DMS53 treated with DMSO at 0.1 percent for 48 hours (cell line): ENCODE results near the gene OR10H1.
"Not testable (repeated sequence)": the region's sequence is repeated elsewhere in the genome, so short reads cannot be mapped to it uniquely, and the experiment has no call there.

Source experiments
- DNase-seq: peaks from one replicate; lab custom pipeline; 2025; ENCODE audit not compliant: unreplicated experiment; lab: John Stamatoyannopoulos, UW

The OR10H1 gene, protein sequence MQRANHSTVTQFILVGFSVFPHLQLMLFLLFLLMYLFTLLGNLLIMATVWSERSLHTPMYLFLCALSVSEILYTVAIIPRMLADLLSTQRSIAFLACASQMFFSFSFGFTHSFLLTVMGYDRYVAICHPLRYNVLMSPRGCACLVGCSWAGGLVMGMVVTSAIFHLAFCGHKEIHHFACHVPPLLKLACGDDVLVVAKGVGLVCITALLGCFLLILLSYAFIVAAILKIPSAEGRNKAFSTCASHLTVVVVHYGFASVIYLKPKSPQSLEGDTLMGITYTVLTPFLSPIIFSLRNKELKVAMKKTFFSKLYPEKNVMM

DNA sequence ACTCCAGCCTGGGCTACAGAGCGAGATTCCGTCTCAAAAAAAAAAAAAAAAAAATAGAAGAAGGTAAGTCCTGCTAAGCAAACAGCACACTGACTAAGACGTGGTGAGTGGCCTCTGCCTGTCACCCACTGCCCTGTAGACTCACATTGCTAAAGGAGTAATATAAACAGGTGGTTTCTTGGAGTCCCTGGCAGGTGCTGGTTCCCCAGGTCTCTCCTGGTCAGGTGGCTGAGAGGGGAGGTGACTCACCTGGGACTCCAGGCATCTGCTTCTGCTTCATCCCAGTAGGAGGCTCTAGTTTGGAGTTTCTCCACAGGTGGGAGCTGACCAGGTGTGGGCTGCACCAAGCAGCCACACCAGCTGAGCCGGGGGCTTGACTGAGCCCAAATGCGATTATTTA lies at the start of gene OR10H1:
OR10H1 (minus strand) TSS at position 359 of the 400 bp plus-strand sequence. CDS start 7,627 bp downstream, outside the sequence.
- DNase-seq: no peak

DNA sequence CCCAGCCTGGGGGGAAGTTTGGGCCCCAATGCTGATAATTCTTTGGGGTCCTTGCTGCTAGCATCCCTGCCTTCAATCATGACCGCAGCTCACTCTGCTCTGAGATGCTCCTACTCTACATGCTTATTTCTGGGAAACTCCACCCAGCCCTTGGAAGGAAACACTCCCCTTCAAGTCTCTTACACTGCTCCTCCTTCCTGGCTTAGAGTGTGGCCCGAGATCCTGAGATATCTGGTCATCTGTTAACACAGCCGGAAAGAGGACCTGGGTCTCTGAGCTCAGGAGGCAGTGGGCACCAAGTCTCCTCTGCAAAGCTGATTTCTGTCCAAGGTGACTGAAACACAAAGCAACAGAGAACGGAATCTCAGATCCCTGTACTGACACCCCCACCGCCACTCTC lies 49.4 kb upstream of the OR10H1 start:
- no peak for DNase-seq

DNA sequence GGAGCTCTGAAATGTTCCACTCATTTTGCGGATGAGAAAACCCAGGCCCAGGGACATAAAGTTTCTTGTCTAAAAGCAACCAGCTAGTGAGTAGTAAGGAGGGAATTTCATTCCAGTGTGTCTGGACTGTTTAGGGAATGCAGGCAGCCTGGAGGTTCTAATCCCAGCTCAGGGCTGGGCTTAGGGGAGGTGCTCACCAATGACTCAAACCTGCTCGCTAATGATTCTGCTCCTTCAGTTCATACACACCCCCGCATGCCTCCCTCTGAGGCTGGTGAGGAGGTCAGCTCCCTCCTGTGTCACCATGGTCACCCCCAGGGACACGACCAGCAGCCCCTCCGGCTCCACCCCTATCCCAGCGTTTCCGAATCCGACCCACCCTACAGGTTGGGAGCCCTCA lies 47.8 kb upstream of the OR10H1 start:
- no peak for DNase-seq

DNA sequence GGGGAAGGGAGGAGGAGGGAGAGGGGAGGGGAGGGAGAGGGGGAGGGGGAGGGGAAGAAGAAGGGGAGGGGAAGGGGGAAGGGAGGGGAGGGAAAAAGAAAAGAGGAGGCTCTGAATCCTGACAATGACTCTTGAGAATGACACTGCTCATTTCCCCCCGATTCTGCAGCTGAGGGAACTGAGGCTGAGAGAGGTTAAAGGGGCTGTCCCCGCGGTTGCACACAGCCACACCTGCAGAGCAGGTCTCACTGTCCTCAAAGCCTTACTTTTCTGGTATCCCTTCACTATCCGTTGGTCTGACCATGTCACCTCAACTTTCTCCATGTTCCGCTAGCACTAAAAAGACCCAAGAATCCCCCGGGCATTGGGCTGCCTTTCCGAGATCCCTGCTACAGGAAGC lies 47.0 kb upstream of the OR10H1 start:
- no peak for DNase-seq

DNA sequence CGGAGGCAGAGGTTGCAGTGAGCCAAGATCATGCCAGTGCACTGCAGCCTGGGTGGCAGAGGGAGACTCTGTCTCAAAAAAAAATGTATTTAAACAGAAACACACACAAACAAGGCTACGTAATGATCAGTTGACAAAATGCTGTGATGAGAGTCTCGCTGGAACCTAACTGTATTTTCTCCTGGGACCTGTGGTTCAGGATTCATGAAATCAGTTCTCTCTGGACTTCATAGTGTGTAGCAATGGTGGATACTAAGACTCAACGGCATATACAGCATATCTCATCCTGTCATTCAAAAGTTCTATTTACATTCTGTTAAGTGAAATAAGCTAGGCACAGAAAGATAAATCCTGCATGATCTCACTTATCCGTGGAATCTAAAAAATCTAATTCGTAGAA lies 45.1 kb upstream of the OR10H1 start:
- no peak for DNase-seq

DNA sequence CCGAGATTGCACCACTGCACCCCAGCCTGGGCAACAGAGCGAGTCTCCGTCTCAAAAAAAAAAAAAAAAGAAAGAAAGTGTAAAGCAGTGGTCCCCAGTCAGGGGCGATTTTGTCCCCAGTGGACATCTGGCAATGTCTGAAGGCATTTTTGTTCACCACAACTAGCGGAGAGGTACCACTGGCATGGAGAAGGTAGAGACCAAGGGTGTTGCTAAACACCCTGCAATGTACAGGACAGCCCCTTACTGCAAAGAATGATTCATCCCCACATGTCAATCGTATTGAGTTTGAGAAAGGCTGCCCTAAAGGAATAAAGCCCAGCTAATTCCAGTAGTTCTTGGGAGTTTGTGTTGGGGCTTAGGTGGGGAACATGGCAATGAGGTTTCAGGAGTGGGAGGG lies 43.7 kb upstream of the OR10H1 start:
- DNase-seq: no peak

DNA sequence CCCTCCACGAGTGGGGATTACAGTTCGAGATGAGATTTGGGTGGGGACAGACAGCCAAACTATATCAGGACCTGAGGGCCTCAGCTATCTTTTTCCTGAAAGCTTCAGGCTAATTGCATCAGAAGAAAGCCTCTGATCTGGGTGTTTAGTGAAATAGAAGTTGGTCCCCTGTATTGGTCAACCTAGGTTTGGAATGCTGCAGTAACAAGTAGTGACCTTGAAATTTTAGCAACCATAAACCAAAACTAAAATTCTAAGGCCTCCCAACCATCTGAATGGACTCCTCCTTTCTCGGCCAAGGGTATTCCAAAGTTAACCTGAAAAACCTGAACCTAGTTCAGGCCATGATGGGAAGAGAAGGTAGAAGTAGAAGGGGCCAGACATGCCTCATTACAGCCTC lies 34.9 kb upstream of the OR10H1 start:
- no peak for DNase-seq

DNA sequence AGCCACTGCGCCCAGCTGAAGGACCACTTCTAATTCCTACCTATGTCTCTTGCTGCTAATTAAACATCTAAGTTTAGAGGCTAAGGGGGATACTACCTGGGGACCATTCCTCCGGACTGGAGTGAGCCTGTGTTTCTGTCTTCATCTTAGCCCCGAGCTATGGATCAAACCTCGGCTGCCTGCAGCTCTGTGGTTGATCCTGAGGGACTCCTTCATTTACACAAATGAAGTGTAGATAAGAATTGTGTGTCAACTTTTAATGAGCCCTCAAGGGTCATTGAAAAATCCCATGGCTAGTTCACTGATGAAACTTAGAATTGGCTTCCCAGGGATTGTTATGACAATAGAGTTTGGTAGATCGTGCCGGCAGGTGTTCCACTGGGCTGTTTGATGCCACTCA lies 31.5 kb upstream of the OR10H1 start:
- DNase-seq: no peak

DNA sequence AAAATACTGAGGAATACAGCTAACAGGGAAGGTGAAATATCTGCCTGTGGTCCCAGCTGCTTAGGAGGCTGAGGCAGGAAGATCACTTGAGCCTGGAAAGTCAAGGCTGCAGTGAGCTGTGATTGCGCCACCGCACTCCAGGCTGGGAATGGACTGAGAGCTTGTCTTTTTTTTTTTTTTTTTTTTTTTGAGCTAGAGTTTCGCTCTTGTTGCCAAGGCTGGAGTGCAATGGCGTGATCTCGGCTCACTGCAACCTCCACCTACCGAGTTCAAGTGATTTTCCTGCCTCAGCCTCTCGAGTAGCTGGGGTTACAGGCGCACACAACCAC lies 28.4 kb upstream of the OR10H1 start:
- DNase-seq: not testable (repeated sequence)

DNA sequence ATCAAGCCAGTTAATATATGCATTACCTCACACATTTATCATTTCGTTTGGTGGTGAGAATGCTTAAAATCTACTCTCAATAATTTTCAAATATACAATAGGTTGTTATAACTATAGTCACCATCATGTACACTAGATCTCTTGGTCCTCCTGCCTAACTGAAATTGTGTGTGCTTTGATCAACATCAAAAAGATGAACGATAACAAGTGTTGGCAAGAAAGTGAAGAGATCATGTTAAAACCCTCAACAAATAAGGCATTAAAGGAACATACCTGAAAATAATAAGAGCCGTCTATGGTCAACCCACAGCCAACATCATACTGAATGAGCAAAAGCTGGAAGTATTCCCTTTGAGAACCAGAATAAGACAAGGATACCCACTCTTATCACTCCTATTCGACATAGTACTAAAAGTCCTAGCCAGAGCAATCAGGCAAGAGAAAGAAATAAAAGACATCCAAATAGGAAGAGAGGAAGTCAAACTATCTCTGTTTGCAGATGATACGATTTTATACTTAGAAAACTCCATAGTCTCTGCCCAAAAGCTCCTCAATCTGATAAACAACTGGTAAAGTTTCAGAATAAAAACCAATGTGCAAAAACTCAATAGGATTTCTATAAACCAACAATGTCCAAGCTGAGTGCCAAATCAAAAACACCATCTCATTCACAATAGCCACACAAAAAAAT lies 27.9 kb upstream of the OR10H1 start:
- no peak for DNase-seq

DNA sequence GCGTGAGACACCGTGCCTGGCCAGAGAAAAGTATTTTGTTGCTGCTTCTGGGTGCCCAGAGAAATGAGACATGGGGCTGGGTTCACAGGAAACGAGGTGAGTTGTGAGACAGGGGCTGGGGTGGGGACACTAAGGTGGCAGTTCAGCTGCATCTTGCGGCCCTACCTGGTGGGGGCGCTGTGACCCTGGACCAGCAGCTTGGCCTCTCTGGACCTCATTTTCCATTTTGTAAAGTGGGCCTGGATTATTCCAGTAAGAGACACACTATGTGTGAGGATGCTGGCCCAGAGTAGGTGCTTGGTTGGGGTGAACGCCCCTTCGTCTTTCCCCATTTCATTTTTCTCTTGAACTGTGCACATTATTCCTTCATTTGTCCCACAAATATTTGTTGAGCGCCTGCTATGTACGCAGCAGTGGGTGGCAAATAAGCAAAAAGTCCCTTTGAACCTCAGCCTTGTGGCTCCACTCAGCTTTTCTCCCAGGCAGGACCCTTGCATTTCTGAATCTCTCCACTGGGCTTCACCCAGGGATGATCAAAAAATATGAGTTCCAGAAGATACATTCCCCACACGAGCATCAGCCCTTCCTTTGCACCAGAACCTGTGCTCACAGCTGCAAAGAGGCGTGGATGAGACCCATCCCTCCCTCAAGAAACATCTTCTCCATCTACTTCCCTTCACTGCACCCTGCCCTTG lies 26.6 kb upstream of the OR10H1 start:
- DNase-seq: no peak

DNA sequence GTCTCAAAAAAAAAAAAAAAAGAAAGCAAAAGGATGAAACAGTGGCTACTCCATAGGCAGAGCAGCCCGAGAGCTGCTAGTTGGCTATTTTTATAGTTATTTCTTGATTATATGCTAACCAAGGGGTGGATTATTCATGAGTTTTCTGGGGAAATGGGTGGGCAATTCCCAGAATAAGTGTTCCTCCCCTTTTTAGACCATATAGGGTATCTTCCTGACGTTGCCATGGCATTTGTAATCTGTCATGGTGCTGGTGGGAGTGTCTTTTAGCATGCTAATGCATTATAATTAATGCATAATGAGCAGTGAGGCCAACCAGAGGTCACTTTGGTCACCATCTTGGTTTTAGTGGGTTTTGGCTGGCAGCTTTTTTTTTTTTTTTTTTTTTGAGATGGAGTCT lies 25.4 kb upstream of the OR10H1 start:
- no peak for DNase-seq

DNA sequence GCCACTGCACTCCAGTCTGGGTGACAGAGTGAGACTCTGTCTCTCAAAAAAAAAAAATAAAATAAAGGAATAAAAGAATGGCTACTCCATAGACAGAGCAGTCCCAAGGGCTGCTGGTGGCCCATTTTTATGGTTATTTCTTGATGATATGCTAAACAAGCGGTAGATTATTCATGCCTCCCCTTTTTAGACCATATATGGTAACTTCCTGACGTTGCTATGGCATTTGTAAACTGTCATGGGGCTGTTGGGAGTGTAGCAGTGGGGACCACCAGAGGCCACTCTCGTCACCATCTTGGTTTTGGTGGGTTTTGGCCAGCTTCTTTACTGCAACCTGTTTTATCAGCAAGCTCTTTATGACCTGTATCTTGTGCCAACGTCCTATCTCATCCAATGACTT lies 24.4 kb upstream of the OR10H1 start:
- not testable (repeated sequence) for DNase-seq

DNA sequence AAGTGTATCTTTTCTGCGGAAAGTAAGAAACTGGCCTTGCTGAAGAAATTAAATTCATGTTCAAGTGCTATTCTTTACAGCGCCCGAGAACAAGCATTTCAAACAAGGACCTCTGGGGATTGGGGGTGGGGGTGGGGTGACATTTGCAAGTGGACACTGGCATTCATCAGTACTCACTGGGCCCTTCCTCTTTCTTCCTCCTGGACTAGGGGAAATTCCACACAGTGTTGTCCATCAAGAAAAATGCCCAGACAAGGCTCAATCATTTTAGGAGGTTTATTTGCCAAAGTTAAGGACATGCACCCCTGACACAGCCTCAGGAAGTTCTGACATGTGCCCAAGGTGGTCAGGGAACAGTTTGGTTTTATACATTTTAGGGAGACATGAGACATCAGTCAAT lies 22.9 kb upstream of the OR10H1 start:
- DNase-seq: no peak

DNA sequence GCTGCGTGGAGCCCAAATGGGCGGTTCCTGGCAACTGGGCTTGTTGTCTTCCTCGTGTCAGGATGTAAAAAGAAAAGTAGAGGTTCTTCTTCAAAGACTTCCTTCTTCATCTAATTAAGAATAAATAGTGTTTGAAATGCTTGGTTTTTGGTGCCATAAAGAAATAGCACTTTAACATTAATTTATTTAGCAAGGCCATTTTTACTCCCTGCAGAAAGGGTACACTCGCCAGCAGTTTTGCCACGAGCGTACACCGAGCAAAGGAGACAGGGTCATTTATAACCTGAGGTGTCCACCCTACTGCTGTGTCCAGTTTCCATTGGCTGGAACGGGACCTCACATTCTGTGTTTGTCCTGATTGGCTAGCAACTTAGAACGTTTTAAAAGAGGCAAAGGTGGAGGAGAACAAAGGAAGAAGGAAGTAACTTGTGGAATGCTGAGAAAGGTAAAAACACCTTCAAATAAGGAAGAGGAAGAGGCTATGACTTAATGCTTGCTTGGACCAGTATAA lies 21.8 kb upstream of the OR10H1 start:
- DNase-seq: no peak

DNA sequence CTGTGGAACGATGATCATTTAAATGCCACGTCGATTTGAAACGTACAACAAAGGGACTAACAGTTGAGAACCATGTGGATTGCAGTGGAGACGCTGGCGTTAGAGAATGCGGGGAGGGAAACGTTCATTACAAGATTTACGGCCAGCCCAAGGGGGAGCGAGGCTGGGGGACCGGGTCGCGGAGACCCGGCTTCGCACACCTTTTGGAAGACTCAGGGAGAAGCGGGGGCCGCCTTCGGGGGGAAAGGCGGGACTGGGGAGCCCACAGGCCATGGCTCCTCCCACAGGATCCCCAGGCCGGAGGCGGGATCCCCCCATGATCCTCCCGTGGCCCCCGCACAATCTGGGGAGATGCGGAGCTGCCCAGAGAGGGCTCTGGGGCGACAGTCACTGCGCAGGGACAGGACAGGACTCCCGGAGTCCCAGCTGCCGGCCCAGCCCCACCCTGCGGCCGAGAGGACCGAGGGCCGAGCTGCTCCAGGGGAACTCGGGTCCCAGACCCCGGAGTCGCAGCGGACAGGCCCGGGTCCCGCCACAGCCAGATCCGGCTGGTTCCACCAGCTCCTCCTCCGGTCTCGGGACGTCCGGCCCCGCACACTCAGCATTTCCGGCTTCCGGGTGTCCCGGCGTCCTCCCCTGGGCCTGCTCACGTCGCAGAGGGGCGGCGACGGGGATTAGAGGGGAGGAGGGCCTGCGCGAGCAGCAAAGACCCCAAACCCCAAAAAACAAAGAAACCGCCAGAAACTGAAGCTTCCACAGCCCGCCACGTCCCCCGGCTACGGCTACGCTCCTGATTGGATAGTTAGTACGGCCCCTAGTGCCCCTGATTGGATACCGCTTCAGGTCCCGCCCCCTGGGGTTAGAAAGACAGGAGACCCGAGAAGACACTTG lies 21.1 kb upstream of the OR10H1 start:
- no peak for DNase-seq

DNA sequence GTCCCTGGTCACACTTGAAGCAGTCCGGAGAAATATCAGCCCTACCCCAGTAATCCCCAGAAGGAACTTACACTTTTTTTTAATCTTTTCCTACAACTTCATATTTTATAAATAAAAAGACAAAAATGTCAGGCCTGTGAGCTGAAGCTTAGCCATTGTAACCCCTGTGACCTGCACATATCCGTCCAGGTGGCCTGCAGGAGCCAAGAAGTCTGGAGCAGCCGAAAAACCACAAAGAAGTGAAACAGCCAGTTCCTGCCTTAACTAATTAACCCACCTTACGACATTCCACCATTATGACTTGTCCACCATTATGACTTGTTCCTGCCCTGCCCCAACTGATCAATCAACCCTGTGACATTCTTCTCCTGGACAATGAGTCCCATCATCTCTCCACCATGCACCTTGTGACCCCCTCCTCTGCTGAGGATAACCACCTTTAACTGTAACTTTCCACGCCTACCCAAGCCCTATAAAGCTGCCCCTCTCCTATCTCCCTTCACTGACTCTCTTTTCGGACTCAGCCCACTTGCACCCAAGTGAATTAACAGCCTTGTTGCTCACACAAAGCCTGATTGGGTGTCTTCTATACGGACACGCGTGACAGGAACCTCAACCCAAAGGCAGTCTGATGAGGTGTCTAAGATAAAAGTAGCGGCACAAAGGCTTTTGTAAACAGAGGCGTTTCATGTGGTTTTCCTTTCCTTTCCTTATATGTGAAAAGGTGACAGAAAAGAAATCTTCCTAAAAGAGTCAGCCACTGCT lies 20.3 kb upstream of the OR10H1 start:
- not testable (repeated sequence) for DNase-seq

DNA sequence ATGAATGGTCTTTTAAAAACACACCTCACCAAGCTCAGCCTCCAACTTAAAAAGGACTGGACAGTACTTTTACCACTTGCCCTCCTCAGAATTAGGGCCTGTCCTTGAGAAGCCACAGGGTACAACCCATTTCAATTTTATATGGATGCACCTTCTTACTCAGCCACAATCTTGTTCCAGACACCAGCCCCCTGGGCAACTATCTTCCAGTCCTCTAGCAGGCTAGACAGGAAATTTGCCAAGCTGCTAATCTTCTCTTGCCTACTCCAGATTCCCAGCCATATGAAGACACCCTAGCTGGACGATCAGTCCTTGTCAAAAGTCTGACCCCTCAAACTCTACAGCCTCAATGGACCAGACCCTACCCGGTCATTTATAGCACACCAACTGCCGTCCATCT lies 18.8 kb upstream of the OR10H1 start:
- DNase-seq: not testable (repeated sequence)

DNA sequence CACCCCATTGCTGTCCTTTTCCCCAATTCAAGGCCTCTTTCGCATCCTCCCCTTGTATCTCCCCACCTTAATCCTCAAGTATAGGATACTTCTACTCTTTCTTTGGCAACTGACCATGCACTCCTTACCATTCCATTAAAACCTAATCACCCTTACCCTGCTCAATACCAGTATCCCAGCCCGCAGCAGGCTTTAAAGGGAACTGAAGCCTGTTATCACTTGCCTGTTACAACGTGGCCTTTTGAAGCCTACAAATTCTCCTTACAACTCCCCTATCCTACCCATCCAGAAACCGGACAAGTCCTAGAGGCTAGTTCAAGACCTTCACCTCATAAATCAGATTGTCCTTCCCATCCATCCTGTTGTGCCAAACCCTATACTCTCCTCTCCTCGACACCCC lies 16.2 kb upstream of the OR10H1 start:
- no peak for DNase-seq

DNA sequence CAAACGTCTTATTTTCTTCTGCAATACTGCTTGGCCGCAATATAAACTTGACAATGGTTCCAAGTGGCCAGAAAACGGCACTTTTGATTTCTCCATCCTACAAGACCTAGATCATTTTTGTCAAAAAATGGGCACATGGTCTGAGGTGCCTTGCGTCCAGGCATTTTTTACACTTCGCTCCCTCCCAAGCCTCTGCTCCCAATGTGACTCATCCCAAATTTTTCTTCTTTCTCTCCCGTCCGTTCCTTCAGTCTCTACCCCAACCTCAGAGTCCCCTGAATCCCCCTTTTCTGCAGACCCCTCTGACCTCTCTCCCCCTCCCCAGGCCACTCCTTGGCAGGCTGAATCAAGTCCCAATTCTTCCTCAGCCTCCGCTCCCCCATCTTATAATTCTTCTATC lies 14.3 kb upstream of the OR10H1 start:
- no peak for DNase-seq
